ENCODE results near the gene CYTH1.

Gene CYTH1

GRCh38 chr17:78647032-78647431 lies 135.0 kb downstream of the CYTH1 start:
- DNase-seq (ENCODE audit: low spot score): no peak

GRCh38 chr17:78645421-78646295 lies 136.4 kb downstream of the CYTH1 start:
- DNase-seq (ENCODE audit: low spot score): no peak

- DNase-seq (ENCODE audit: low spot score): no peak
Observed at GRCh38 chr17:78644931-78645351, 137.1 kb downstream of the CYTH1 start.

- no peak for DNase-seq (ENCODE audit: low spot score)
Observed at GRCh38 chr17:78644224-78644623, 137.8 kb downstream of the CYTH1 start.

GRCh38 chr17:78643326-78643725 lies 138.7 kb downstream of the CYTH1 start:
- DNase-seq (ENCODE audit: low spot score): no peak

GRCh38 chr17:78642707-78643106 lies 139.4 kb downstream of the CYTH1 start:
- no peak for DNase-seq (ENCODE audit: low spot score)

- no peak for DNase-seq (ENCODE audit: low spot score)
Observed at GRCh38 chr17:78641666-78642065, 140.4 kb downstream of the CYTH1 start.

- DNase-seq (ENCODE audit: low spot score): no peak
Observed at GRCh38 chr17:78641243-78641642, 140.8 kb downstream of the CYTH1 start.

- DNase-seq (ENCODE audit: low spot score): no peak
Observed at GRCh38 chr17:78640700-78641099, 141.4 kb downstream of the CYTH1 start.

- DNase-seq (ENCODE audit: low spot score): no peak
Observed at GRCh38 chr17:78637643-78638420, 144.2 kb downstream of the CYTH1 start.

- DNase-seq (ENCODE audit: low spot score): no peak
Observed at GRCh38 chr17:78637146-78637545, 144.9 kb downstream of the CYTH1 start.

- DNase-seq (ENCODE audit: low spot score): no peak
Observed at GRCh38 chr17:78634154-78634553, 147.9 kb downstream of the CYTH1 start.

- DNase-seq (ENCODE audit: low spot score): no peak
Observed at GRCh38 chr17:78629436-78629995, 152.6 kb downstream of the CYTH1 start.

GRCh38 chr17:78628547-78629435 lies 153.3 kb downstream of the CYTH1 start:
- DNase-seq (ENCODE audit: low spot score): no peak

- peak; percentile 27 for DNase-seq (ENCODE audit: low spot score)
Observed at GRCh38 chr17:78624324-78625151, 157.5 kb downstream of the CYTH1 start.
